WTC11 (cell line): ENCODE results near the gene LIN28A.

Source experiments
- CBFB ChIP-seq: sonication (generic); formaldehyde crosslinking; IDR thresholded peaks from 2 replicates; pipeline ENCODE4 v1.8.1; 2022; ENCODE audit warnings: mild to moderate bottlenecking, low read depth, missing genetic modification reagents
- CREM ChIP-seq: sonication (generic); formaldehyde crosslinking; IDR thresholded peaks from 2 replicates; pipeline ENCODE4 v1.8.1; 2022; ENCODE audit warnings: mild to moderate bottlenecking, missing genetic modification reagents, moderate library complexity
- FOXJ3 ChIP-seq: sonication (generic); formaldehyde crosslinking; IDR thresholded peaks from 2 replicates; pipeline ENCODE4 v1.9.0; 2021; ENCODE audit warnings: missing genetic modification reagents, mild to moderate bottlenecking, borderline replicate concordance
- GTF2I ChIP-seq: fragments of 250-450 bp; sonication (Bioruptor Pico); conservative IDR thresholded peaks from 2 replicates; pipeline ENCODE4 v1.4.0; 2021; ENCODE audit warnings: mild to moderate bottlenecking
- NFYB ChIP-seq: sonication (generic); formaldehyde crosslinking; conservative IDR thresholded peaks from 2 replicates; pipeline ENCODE4 v1.8.0; 2022; ENCODE audit warnings: low read depth, missing genetic modification reagents
- PRRX2 ChIP-seq: fragments of 250-450 bp; sonication (Bioruptor Pico); IDR thresholded peaks from 2 replicates; pipeline ENCODE4 v1.8.0; 2021; ENCODE audit warnings: mild to moderate bottlenecking
- SP1 ChIP-seq: sonication (generic); formaldehyde crosslinking; conservative IDR thresholded peaks from 2 replicates; pipeline ENCODE4 v1.8.1; 2022; ENCODE audit warnings: missing genetic modification reagents
- TCF7 ChIP-seq: sonication (generic); formaldehyde crosslinking; IDR thresholded peaks from 2 replicates; pipeline ENCODE4 v1.8.0; 2022; ENCODE audit warnings: mild to moderate bottlenecking, low read depth, missing genetic modification reagents, moderate library complexity
- TF ChIP-seq, protein P1 (sequence below): fragments of 250-450 bp; sonication (Bioruptor Pico); conservative IDR thresholded peaks from 2 replicates; pipeline ENCODE4 v1.9.0; 2021; ENCODE audit warnings: mild to moderate bottlenecking
- TF ChIP-seq, protein P2 (sequence below): sonication (generic); formaldehyde crosslinking; IDR thresholded peaks from 2 replicates; pipeline ENCODE4 v1.8.1; 2022; ENCODE audit warnings: mild to moderate bottlenecking, missing genetic modification reagents, moderate library complexity, borderline replicate concordance
- TF ChIP-seq, protein P3 (sequence below): fragments of 200-600 bp; IDR thresholded peaks from 2 replicates; pipeline ENCODE4 v1.8.0; 2022; ENCODE audit warnings: antibody characterized with exemption
- TF ChIP-seq, protein P4 (sequence below): sonication (generic); formaldehyde crosslinking; IDR thresholded peaks from 2 replicates; pipeline ENCODE4 v1.8.0; 2022; ENCODE audit warnings: mild to moderate bottlenecking, missing genetic modification reagents
- TF ChIP-seq, protein P5 (sequence below): sonication (generic); formaldehyde crosslinking; IDR thresholded peaks from 2 replicates; pipeline ENCODE4 v1.8.1; 2023; ENCODE audit warnings: mild to moderate bottlenecking, missing genetic modification reagents, moderate library complexity
- TF ChIP-seq, protein P6 (sequence below): sonication (generic); formaldehyde crosslinking; IDR thresholded peaks from 2 replicates; pipeline ENCODE4 v1.8.0; 2022; ENCODE audit warnings: missing genetic modification reagents

DNA sequence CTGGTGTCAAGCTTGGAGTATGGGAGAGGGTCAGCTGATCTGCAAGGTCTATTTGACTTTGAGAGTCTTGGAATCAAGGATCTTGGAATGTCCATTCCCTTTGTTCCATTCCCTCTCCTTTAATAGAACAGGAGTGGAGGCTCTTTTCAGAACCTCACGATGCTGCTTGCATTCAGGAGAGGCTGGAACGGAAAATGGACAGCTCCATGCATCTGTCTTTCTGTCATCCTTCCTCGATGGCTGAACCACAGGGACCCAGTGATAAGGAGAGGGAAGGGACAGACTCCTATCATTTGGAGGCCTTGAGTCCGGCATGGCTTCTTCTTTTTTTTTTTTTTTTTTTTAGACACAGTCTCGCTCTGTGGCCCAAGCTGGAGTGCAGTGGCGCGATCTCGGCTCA, 14.9 kb upstream of the LIN28A start:
- TF ChIP-seq, protein P1, sequence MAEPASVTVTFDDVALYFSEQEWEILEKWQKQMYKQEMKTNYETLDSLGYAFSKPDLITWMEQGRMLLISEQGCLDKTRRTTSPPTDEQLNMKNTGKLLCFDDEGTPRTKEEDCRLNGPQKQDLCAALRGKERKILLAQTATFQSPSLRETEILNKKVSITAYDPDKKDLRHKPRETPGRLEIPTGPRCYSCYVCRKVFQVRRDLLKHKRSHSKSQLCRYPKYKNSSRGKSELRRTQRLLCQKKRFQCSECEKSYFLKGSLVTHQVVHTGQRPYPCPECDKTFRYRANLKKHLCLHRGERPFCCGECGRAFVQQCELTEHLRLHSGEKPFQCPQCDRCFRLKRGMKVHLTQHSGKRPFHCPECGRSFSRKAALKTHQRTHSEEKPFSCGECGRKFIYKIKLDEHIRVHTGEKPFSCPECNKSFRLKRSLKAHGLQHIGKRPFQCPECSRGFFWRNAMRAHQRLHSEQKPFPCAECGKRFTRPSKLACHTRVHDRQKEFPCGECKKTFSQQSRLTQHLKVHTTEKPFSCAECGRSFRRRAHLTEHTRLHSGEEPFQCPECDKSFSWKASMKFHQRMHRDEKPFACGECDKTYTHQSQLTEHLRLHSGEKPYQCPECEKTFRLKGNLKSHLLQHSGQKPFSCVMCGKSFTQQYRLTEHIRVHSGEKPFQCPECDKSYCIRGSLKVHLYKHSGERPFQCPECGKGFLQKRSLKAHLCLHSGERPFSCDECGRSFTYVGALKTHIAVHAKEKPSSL (CRISPR knock-in tag): no peak
- TF ChIP-seq, protein P2, sequence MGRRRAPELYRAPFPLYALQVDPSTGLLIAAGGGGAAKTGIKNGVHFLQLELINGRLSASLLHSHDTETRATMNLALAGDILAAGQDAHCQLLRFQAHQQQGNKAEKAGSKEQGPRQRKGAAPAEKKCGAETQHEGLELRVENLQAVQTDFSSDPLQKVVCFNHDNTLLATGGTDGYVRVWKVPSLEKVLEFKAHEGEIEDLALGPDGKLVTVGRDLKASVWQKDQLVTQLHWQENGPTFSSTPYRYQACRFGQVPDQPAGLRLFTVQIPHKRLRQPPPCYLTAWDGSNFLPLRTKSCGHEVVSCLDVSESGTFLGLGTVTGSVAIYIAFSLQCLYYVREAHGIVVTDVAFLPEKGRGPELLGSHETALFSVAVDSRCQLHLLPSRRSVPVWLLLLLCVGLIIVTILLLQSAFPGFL (CRISPR knock-in tag): no peak
- TF ChIP-seq GTF2I (no peak), SP1 (CRISPR knock-in tag) (no peak), TCF7 (CRISPR knock-in tag) (no peak), CBFB (CRISPR knock-in tag) (no peak), PRRX2 (CRISPR knock-in tag) (no peak), FOXJ3 (CRISPR knock-in tag) (no peak), NFYB (CRISPR knock-in tag) (no peak), CREM (CRISPR knock-in tag) (no peak)
- TF ChIP-seq, protein P3, sequence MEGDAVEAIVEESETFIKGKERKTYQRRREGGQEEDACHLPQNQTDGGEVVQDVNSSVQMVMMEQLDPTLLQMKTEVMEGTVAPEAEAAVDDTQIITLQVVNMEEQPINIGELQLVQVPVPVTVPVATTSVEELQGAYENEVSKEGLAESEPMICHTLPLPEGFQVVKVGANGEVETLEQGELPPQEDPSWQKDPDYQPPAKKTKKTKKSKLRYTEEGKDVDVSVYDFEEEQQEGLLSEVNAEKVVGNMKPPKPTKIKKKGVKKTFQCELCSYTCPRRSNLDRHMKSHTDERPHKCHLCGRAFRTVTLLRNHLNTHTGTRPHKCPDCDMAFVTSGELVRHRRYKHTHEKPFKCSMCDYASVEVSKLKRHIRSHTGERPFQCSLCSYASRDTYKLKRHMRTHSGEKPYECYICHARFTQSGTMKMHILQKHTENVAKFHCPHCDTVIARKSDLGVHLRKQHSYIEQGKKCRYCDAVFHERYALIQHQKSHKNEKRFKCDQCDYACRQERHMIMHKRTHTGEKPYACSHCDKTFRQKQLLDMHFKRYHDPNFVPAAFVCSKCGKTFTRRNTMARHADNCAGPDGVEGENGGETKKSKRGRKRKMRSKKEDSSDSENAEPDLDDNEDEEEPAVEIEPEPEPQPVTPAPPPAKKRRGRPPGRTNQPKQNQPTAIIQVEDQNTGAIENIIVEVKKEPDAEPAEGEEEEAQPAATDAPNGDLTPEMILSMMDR: no peak
- TF ChIP-seq, protein P4, sequence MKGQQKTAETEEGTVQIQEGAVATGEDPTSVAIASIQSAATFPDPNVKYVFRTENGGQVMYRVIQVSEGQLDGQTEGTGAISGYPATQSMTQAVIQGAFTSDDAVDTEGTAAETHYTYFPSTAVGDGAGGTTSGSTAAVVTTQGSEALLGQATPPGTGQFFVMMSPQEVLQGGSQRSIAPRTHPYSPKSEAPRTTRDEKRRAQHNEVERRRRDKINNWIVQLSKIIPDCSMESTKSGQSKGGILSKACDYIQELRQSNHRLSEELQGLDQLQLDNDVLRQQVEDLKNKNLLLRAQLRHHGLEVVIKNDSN (CRISPR knock-in tag): no peak
- TF ChIP-seq, protein P5, sequence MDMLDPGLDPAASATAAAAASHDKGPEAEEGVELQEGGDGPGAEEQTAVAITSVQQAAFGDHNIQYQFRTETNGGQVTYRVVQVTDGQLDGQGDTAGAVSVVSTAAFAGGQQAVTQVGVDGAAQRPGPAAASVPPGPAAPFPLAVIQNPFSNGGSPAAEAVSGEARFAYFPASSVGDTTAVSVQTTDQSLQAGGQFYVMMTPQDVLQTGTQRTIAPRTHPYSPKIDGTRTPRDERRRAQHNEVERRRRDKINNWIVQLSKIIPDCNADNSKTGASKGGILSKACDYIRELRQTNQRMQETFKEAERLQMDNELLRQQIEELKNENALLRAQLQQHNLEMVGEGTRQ (CRISPR knock-in tag): no peak
- TF ChIP-seq, protein P6, sequence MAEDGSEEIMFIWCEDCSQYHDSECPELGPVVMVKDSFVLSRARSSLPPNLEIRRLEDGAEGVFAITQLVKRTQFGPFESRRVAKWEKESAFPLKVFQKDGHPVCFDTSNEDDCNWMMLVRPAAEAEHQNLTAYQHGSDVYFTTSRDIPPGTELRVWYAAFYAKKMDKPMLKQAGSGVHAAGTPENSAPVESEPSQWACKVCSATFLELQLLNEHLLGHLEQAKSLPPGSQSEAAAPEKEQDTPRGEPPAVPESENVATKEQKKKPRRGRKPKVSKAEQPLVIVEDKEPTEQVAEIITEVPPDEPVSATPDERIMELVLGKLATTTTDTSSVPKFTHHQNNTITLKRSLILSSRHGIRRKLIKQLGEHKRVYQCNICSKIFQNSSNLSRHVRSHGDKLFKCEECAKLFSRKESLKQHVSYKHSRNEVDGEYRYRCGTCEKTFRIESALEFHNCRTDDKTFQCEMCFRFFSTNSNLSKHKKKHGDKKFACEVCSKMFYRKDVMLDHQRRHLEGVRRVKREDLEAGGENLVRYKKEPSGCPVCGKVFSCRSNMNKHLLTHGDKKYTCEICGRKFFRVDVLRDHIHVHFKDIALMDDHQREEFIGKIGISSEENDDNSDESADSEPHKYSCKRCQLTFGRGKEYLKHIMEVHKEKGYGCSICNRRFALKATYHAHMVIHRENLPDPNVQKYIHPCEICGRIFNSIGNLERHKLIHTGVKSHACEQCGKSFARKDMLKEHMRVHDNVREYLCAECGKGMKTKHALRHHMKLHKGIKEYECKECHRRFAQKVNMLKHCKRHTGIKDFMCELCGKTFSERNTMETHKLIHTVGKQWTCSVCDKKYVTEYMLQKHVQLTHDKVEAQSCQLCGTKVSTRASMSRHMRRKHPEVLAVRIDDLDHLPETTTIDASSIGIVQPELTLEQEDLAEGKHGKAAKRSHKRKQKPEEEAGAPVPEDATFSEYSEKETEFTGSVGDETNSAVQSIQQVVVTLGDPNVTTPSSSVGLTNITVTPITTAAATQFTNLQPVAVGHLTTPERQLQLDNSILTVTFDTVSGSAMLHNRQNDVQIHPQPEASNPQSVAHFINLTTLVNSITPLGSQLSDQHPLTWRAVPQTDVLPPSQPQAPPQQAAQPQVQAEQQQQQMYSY (CRISPR knock-in tag): no peak
